SK-N-SH (cell line): ENCODE measurements around the gene KIF6. TPM values are rescaled to one million over a fixed set of nuclear protein-coding genes. Genes with fewer than 3 reads are reported as not detected.

Experiments used
- CTCF ChIA-PET: fragments of 300-600, 350-600 bp; formaldehyde crosslinking; extraction: SDS; loops from one replicate; lab custom pipeline; 2021; lab: Yijun Ruan, JAX
- POLR2A ChIA-PET: fragments of 350-600 bp; sonication (Branson Sonifier 250); formaldehyde crosslinking; extraction: SDS; loops from one replicate; lab custom pipeline; 2020; ENCODE audit warnings: antibody characterized with exemption, inconsistent platforms; lab: Yijun Ruan, JAX
- DNase-seq: peaks from one replicate; pipeline ENCODE4 v3.0.0; 2012
- H2AFZ ChIP-seq: fragments of 200-600 bp; sonication (generic); 2 replicates; pipeline ENCODE4 v1.8.1; 2016; ENCODE audit warnings: antibody characterized with exemption, mild to moderate bottlenecking, low read depth
- H3F3A ChIP-seq: fragments of 200-600 bp; sonication (generic); replicated peaks from 2 replicates; pipeline ENCODE3; 2016; ENCODE audit warnings: antibody characterized with exemption, mild to moderate bottlenecking; ENCODE audit not compliant: insufficient read depth
- H3K27ac ChIP-seq, 2 experiments: fragments of 200-500 bp in 1 of 2; fragments of 200-600 bp in 1 of 2; sonication (Bioruptor generic) in 1 of 2; sonication (generic), shearing (Covaris generic) in 1 of 2; 2 replicates each; pipeline versions ENCODE4 v1.5.1 to v1.6.1; 2014 to 2016; ENCODE audit warnings: low read depth in 2 of 2, inconsistent platforms in 1 of 2, low read length in 1 of 2, mild to moderate bottlenecking in 1 of 2, mixed read lengths in 1 of 2
- H3K27me3 ChIP-seq: fragments of 200-600 bp; sonication (generic), shearing (Covaris generic); 2 replicates; pipeline ENCODE4 v1.6.1; 2016; ENCODE audit warnings: mixed run types; ENCODE audit not compliant: insufficient read depth
- H3K36me3 ChIP-seq, 2 experiments: fragments of 200-500 bp in 1 of 2; fragments of 200-600 bp in 1 of 2; sonication (Bioruptor generic) in 1 of 2; sonication (generic) in 1 of 2; replicated peaks in 1 of 2; 2 replicates each; pipeline versions ENCODE3 to v1.5.1; 2014 to 2016; ENCODE audit warnings: low read length in 1 of 2, mild to moderate bottlenecking in 1 of 2; ENCODE audit not compliant: insufficient read depth in 2 of 2, control insufficient read depth in 1 of 2
- H3K4me1 ChIP-seq, 2 experiments: fragments of 200-500 bp in 1 of 2; fragments of 200-600 bp in 1 of 2; sonication (Bioruptor generic) in 1 of 2; sonication (generic), shearing (Covaris generic) in 1 of 2; 2 replicates each; pipeline versions ENCODE4 v1.5.1 to v1.6.1; 2014 to 2016; ENCODE audit warnings: low read depth in 1 of 2, low read length in 1 of 2, mixed run types in 1 of 2; ENCODE audit not compliant: insufficient read depth in 2 of 2, control insufficient read depth in 1 of 2
- H3K4me2 ChIP-seq: fragments of 200-600 bp; sonication (generic), shearing (Covaris generic); 2 replicates; pipeline ENCODE4 v1.6.1; 2017; ENCODE audit warnings: mixed run types
- H3K4me3 ChIP-seq, 2 experiments: fragments of 200-500 bp in 1 of 2; fragments of 200-600 bp in 1 of 2; sonication (Bioruptor generic) in 1 of 2; sonication (generic), shearing (Covaris generic) in 1 of 2; 2 replicates each; pipeline versions ENCODE4 v1.5.1 to v1.8.1; 2014 to 2016; ENCODE audit warnings: low read depth in 2 of 2, inconsistent platforms in 1 of 2, low read length in 1 of 2, mild to moderate bottlenecking in 1 of 2, mixed read lengths in 1 of 2, moderate library complexity in 1 of 2
- H3K79me2 ChIP-seq: fragments of 200-600 bp; sonication (generic); 2 replicates; pipeline ENCODE4 v1.8.1; 2017; ENCODE audit warnings: mild to moderate bottlenecking; ENCODE audit not compliant: insufficient read depth
- H3K9ac ChIP-seq: fragments of 200-600 bp; sonication (generic); 2 replicates; pipeline ENCODE4 v1.6.1; 2017; ENCODE audit warnings: mixed run types
- H3K9me2 ChIP-seq: fragments of 200-600 bp; sonication (generic); 2 replicates; pipeline ENCODE4 v1.6.1; 2017; ENCODE audit warnings: mixed run types
- H3K9me3 ChIP-seq: fragments of 200-600 bp; sonication (generic); 2 replicates; pipeline ENCODE4 v1.6.1; 2017; ENCODE audit warnings: mixed run types, mild to moderate bottlenecking, moderate library complexity
- H4K20me1 ChIP-seq: fragments of 200-600 bp; sonication (generic); 2 replicates; pipeline ENCODE4 v1.6.1; 2017; ENCODE audit warnings: mild to moderate bottlenecking, mixed run types; ENCODE audit not compliant: insufficient read depth
- CTCF ChIP-seq: fragments of 200-600 bp; sonication (generic); IDR thresholded peaks from 2 replicates; pipeline ENCODE4 v1.6.1; 2017; ENCODE audit warnings: antibody characterized with exemption, mild to moderate bottlenecking, moderate library complexity
- EZH2phosphoT487 ChIP-seq: fragments of 200-600 bp; sonication (generic); IDR thresholded peaks from 2 replicates; pipeline ENCODE4 v1.6.1; 2017; ENCODE audit warnings: low read depth, mixed run types, mild to moderate bottlenecking, antibody characterized with exemption, moderate library complexity, borderline replicate concordance
- FOXJ3 ChIP-seq: sonication (generic); formaldehyde crosslinking; IDR thresholded peaks from 2 replicates; pipeline ENCODE4 v1.5.1; 2020; ENCODE audit warnings: mild to moderate bottlenecking, missing genetic modification reagents
- FOXM1 ChIP-seq: IDR thresholded peaks from 2 replicates; pipeline ENCODE4 v1.4.0; 2012; ENCODE audit warnings: low read depth, mild to moderate bottlenecking
- GABPA ChIP-seq: IDR thresholded peaks from 2 replicates; pipeline ENCODE4 v1.4.0; 2012; ENCODE audit warnings: low read depth, mild to moderate bottlenecking
- GATA2 ChIP-seq: sonication (generic); formaldehyde crosslinking; IDR thresholded peaks from 2 replicates; pipeline ENCODE4 v1.5.0; 2020; ENCODE audit warnings: mild to moderate bottlenecking, missing genetic modification reagents
- PBX3 ChIP-seq: IDR thresholded peaks from 2 replicates; pipeline ENCODE4; 2012
- POLR2AphosphoS5 ChIP-seq: IDR thresholded peaks from 2 replicates; pipeline ENCODE4 v1.6.1; 2012; ENCODE audit warnings: low read depth, low read length
- RAD21 ChIP-seq: IDR thresholded peaks from 2 replicates; pipeline ENCODE4 v1.6.1; 2012; ENCODE audit warnings: mild to moderate bottlenecking, low read length
- RFX5 ChIP-seq: IDR thresholded peaks from 2 replicates; pipeline ENCODE4 v1.6.1; 2012; ENCODE audit warnings: mild to moderate bottlenecking, improper control_type of control experiment, low read length
- RXRA ChIP-seq: IDR thresholded peaks from 2 replicates; pipeline ENCODE4 v1.4.0; 2012; ENCODE audit warnings: low read depth, mild to moderate bottlenecking, borderline replicate concordance
- SIN3A ChIP-seq: IDR thresholded peaks from 2 replicates; pipeline ENCODE4 v1.6.1; 2012; ENCODE audit warnings: low read depth, mild to moderate bottlenecking, low read length, moderate library complexity, borderline replicate concordance
- SMC3 ChIP-seq: IDR thresholded peaks from 2 replicates; pipeline ENCODE4 v1.6.1; 2012; ENCODE audit warnings: low read depth, low read length, improper control_type of control experiment
- TCF12 ChIP-seq: IDR thresholded peaks from 2 replicates; pipeline ENCODE4 v1.4.0; 2012
- TEAD4 ChIP-seq: IDR thresholded peaks from 2 replicates; pipeline ENCODE4 v1.4.0; 2012; ENCODE audit warnings: mild to moderate bottlenecking, borderline replicate concordance; ENCODE audit not compliant: insufficient read depth
- WGBS: methylation state at CpG from one replicate; pipeline ENCODE4 v1.1.6; 2017; ENCODE audit warnings: low lambda C conversion rate; 5-methylcytosine and 5-hydroxymethylcytosine counted together
- polyA plus RNA-seq, 3 experiments: library from polyadenylated mRNA; depleted of rRNA; stranded (reverse); fragments of >200 nt; gene quantifications; 2 replicates each; pipeline ENCODE4 v1.2.3, GENCODE V29; 2012
- TF ChIP-seq, protein P1 (sequence below): IDR thresholded peaks from 2 replicates; pipeline ENCODE4 v1.4.0; 2012; ENCODE audit warnings: low read depth

KIF6 gene
- polyA plus RNA-seq, 1 of the 3 experiments (the other 2 are of a cell fraction): 0.13 TPM

GRCh38 chr6:39765508-39766065 is 40.4 kb upstream of the KIF6 start:
- H3K4me2 ChIP-seq: no peak overlapping the region
- H3K4me3 ChIP-seq: no peak overlapping the region
- no peak overlapping the region for H2AFZ ChIP-seq
- no peaks in the 10 kb centered on the region for H3K9me2 ChIP-seq
- no peak for DNase-seq
- H3K4me1 ChIP-seq: no peaks in the 10 kb centered on the region; a peak in 1 of 4 replicates
- CTCF ChIA-PET: interaction anchor here (1.8 kb wide), 1 partner anchor 26 kb away, joined by 5 read pairs; no protein-coding TSS in a partner anchor
- no peak overlapping the region for H3K27ac ChIP-seq
- no peaks in the 10 kb centered on the region for H3K9me3 ChIP-seq
- TF ChIP-seq RFX5: no peak
- TF ChIP-seq SMC3: no peak
- no peak for TF ChIP-seq RAD21
- TF ChIP-seq POLR2AphosphoS5: no peak
- TF ChIP-seq CTCF: no peak
- no peak for TF ChIP-seq TEAD4
- TF ChIP-seq EZH2phosphoT487: no peak
- TF ChIP-seq GABPA: no peak
- no peak for TF ChIP-seq SIN3A
- no peak for TF ChIP-seq FOXM1
- TF ChIP-seq, protein P1, sequence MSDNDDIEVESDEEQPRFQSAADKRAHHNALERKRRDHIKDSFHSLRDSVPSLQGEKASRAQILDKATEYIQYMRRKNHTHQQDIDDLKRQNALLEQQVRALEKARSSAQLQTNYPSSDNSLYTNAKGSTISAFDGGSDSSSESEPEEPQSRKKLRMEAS: no peak
- TF ChIP-seq GATA2: no peak
- no peak for TF ChIP-seq PBX3
- TF ChIP-seq TCF12: no peak
- 8% methylated on average over 3 of the region's 3 CpGs for WGBS
- no peaks in the 10 kb centered on the region for H3F3A ChIP-seq
- H3K9ac ChIP-seq: no peak overlapping the region
- POLR2A ChIA-PET: no interaction called here
- H4K20me1 ChIP-seq: no peaks in the 10 kb centered on the region
- H3K79me2 ChIP-seq: no peaks in the 10 kb centered on the region
- H3K27me3 ChIP-seq: no peaks in the 10 kb centered on the region
- H3K36me3 ChIP-seq: no peaks in the 10 kb centered on the region

DNA sequence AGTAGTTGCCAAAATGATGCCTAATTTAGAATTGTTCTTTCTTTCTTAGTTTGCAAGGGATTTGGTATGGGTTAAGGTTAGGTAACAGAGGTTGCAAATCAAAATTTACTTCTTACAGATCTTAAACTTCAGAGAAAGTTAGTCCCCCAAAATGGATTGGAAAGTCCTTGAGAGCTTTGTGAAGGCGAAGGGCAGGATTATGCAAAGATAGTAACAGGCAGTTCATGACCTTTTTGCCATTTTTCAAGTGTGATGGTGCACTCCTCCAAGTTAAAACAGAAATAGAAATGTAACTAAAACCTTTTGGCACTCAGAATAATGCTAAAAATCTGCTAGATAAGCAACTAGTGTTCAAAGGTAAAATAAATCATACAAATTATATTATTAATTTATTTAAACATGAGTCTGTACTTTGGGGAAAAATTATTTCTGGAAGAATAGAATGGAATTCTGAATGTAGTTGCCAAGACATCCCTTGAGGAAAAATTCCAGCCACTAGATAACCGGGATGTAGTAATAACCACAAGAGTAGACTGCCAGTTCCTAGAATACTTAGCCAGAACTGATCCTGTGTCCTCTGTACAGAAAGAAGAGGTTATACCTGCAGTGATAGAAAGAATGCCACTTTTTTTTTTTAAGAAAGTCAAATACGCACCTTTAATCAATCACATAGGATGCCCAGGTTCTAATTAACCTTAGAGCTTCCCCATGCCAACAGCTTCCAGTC is 35.2 kb upstream of the KIF6 start:
- POLR2A ChIA-PET: no interaction called here
- DNase-seq: no peak
- no peaks in the 10 kb centered on the region for H3K9me3 ChIP-seq

More for the DNA sequence above, 35.2 kb upstream of the KIF6 start:
- no peaks in the 10 kb centered on the region for H3K79me2 ChIP-seq
- TF ChIP-seq RXRA (no peak), PBX3 (no peak), EZH2phosphoT487 (no peak), FOXJ3 (CRISPR knock-in tag) (no peak), CTCF (no peak)
- TF ChIP-seq, all 33 proteins: peak for 0
- 32% methylated on average over 3 of the region's 3 CpGs for WGBS
- H3K27me3 ChIP-seq: no peaks in the 10 kb centered on the region
- H3K4me1 ChIP-seq: no peaks in the 10 kb centered on the region
- CTCF ChIA-PET: no interaction called here
- no peak overlapping the region for H3K27ac ChIP-seq
- no peak overlapping the region for H3K9ac ChIP-seq
- no peak overlapping the region for H3K4me2 ChIP-seq
- H3K36me3 ChIP-seq: no peaks in the 10 kb centered on the region
- no peak overlapping the region for H3K4me3 ChIP-seq
- H3F3A ChIP-seq: no peaks in the 10 kb centered on the region
- no peaks in the 10 kb centered on the region for H4K20me1 ChIP-seq
- H3K9me2 ChIP-seq: no peaks in the 10 kb centered on the region
- H2AFZ ChIP-seq: no peak overlapping the region
